Nephron (organoid): ENCODE data around the gene ZC3H12A.

Source experiments
- H3K27ac Mint-ChIP-seq, 3 experiments: 2 replicates each; pipeline ENCODE4 v1.8.0; 2020; ENCODE audit warnings: mixed read lengths in 3 of 3, mild to moderate bottlenecking in 2 of 3, moderate library complexity in 1 of 3
- H3K27me3 Mint-ChIP-seq: 2 replicates; pipeline ENCODE4 v1.8.0; 2021; ENCODE audit warnings: low read depth, mild to moderate bottlenecking, moderate library complexity, mixed read lengths
- H3K36me3 Mint-ChIP-seq: 2 replicates; pipeline ENCODE4 v1.8.0; 2020; ENCODE audit warnings: low read depth, mixed read lengths
- H3K4me1 Mint-ChIP-seq: 2 replicates; pipeline ENCODE4 v1.8.0; 2020; ENCODE audit warnings: mixed read lengths
- H3K4me3 Mint-ChIP-seq, 3 experiments: 2 replicates each; pipeline ENCODE4 v1.8.0; 2020; ENCODE audit warnings: mild to moderate bottlenecking in 3 of 3, mixed read lengths in 3 of 3, moderate library complexity in 2 of 3
- H3K9me3 Mint-ChIP-seq: 2 replicates; pipeline ENCODE4 v1.8.0; 2020; ENCODE audit warnings: mixed read lengths
- CTCF ChIP-seq, 3 experiments: fragments of 200-600 bp; sonication (generic); IDR thresholded peaks; one replicate each; pipeline ENCODE4 v1.5.0; 2021; ENCODE audit warnings: antibody characterized with exemption in 3 of 3; ENCODE audit not compliant: unreplicated experiment in 3 of 3

Gene ZC3H12A

DNA sequence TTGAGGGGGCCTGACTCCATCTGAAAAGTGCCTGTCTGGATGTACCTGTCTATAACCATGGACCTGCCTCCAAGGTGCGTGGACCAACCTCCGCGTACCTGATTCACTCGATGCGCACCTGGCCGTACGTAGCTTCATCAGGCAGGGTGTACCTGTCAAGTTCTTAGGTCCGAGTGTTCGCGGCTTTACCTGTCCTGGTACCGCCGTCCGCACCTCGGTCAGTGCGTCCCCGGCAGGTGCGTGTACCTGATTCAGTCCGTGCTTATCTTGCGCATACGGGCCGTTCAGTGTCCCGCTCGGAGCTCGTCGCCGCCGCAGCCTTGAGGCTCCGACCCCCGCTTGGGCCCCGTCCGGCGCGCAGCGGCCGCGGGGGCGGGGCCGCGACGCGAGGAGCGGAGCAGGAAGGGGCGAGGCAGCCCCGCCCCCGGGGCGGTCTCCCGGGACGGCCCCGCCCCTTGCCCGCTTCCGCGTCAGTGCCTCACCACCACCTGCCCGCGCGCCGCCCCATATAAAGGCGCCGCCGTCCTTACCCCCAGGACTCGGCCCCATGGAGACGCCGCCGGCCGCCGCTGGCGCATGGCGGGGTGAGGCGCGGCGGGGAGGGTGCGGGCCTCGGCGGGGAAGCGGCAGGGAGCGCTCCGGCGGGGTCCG, at the start of gene ZC3H12A:
TSS of gene ZC3H12A (plus strand) at position 535 of the 651 bp plus-strand sequence. CDS start 917 bp downstream, outside the sequence.
- Mint-ChIP-seq H3K36me3 (no peaks in the 10 kb centered on the region), H3K27ac (peak within 1 kb of the TSS; percentile 10 to 21 (median 18)), H3K27me3 (peaks cover 38% of the 10 kb centered on the region), H3K9me3 (no peaks in the 10 kb centered on the region), H3K4me1 (peaks cover 40% of the 10 kb centered on the region), H3K4me3 (peak within 1 kb of the TSS; percentile 78 to 86 (median 85))
- TF ChIP-seq CTCF (IDR thresholded peaks at IDR 0.05; ENCODE audit: unreplicated experiment in 3 of 3) = no peak

DNA sequence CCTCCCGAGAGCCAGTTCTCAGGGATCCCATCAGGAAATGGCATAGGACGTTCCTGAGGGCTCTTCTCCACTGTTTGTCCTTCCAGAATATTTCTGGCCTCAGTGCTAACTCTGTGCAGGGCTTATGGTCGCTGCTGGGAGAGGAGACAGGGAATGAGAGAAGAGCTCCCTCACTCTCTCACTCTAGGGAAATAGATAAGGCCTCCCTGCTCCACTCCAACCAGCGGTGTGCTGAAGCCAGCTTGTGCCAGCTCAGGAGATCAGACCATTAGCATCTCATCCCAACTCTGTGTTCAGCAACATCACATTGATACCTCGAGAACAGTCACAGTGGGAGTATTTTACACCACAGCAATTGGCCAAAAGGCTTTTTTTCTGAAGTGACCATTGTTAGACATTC, 49.2 kb upstream of the ZC3H12A start:
- Mint-ChIP-seq H3K27me3 (peaks cover 58% of the 10 kb centered on the region), H3K9me3 (no peaks in the 10 kb centered on the region), H3K36me3 (no peaks in the 10 kb centered on the region), H3K4me1 (no peaks in the 10 kb centered on the region), H3K4me3 (no peak overlapping the region), H3K27ac (no peak overlapping the region)
- TF ChIP-seq CTCF (IDR thresholded peaks at IDR 0.05; ENCODE audit: unreplicated experiment in 3 of 3) = no peak

- Mint-ChIP-seq H3K4me3 (no peak overlapping the region), H3K4me1 (no peaks in the 10 kb centered on the region), H3K27ac (no peak overlapping the region), H3K27me3 (peaks cover 54% of the 10 kb centered on the region), H3K36me3 (no peaks in the 10 kb centered on the region), H3K9me3 (no peaks in the 10 kb centered on the region)
- no peak for TF ChIP-seq CTCF (IDR thresholded peaks at IDR 0.05; ENCODE audit: unreplicated experiment in 3 of 3)
Observed at GRCh38 chr1:37429029-37429428, 45.4 kb upstream of the ZC3H12A start.

DNA sequence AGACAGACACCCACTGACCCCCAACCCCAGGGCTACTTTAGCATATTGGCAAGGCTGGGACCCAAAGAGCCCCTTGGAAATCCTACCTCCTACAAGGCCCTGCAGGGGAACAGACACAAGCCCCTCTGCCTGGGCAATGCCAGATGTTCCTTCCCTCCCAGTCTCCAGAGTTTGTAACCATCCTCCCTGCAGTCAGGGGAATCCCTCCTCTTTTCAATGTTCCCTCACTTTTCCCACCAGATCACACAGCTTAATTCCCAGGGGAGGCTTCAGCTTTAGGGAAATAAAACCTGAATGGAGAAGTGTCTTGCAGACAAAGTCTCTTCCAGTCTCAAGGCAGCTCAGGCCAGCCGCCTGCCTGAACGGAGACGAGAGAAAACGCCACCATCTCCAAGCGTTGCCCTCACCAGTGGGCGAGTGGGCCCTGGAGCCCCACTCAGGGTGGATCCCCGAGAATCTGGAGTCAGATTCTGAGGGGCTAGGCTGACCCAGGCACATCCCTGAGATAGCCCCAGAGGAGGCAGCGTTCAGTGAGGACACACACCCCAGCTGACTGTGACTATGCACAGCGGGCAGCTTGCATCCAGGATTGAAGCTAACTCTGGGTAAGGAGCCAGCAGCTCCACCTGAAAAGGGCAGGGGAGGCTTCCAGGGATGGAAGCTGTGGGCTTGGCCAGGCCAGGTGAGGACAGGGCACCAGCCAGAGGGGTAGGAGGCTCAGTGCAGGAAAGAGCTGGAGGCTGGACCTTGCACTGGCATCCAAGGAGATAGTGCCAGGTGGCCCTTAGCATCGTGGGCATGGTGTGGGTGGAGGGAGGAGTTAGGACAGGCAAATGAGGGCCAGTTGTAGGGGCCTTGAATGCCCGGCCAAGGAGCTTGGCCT, 44.0 kb upstream of the ZC3H12A start:
- Mint-ChIP-seq H3K9me3 (no peaks in the 10 kb centered on the region), H3K36me3 (no peaks in the 10 kb centered on the region), H3K27me3 (peaks cover 53% of the 10 kb centered on the region), H3K27ac (no peak overlapping the region), H3K4me3 (no peak overlapping the region), H3K4me1 (no peaks in the 10 kb centered on the region)
- TF ChIP-seq CTCF (IDR thresholded peaks at IDR 0.05; ENCODE audit: unreplicated experiment in 3 of 3) = no peak

DNA sequence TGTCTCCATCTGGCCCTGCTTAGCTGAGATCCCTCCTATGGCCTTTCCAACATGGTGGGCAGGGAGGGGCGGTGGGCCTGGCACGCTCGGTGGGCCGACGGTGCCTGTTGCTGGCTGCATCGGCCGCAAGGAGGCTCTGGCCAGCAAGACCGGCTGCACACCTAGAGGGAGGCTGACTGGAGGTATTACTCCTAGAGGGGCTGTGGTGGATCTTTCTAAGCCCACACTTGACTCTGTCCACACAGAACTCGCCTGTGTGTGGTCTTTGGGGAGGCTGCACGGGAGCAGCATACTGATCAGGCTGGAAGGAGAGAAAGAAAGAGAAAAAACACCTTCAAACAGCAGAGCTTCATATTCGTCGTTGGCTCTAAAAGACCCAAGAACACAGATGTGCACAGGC, 41.7 kb upstream of the ZC3H12A start:
- TF ChIP-seq CTCF (IDR thresholded peaks at IDR 0.05; ENCODE audit: unreplicated experiment in 3 of 3) = no peak
- Mint-ChIP-seq H3K27me3 (peaks cover 69% of the 10 kb centered on the region), H3K4me3 (no peak overlapping the region), H3K36me3 (no peaks in the 10 kb centered on the region), H3K9me3 (no peaks in the 10 kb centered on the region), H3K27ac (no peak overlapping the region), H3K4me1 (no peaks in the 10 kb centered on the region)
